Fibroblast of the aortic adventitia (primary cell): ENCODE results near the gene ENPP7. TPM values are rescaled to one million over a fixed set of nuclear protein-coding genes. Genes with fewer than 3 reads are reported as not detected.

Source experiments
- DNase-seq: peaks from one replicate; pipeline ENCODE4 v3.0.0-alpha.2; 2010; ENCODE audit warnings: low read depth
- H3K4me3 ChIP-seq: 2 replicates; pipeline ENCODE4 v1.5.1; 2011; ENCODE audit warnings: low read depth, mild to moderate bottlenecking, control low read depth, low read length, moderate library complexity
- CTCF ChIP-seq: IDR thresholded peaks from 2 replicates; pipeline ENCODE4 v1.5.1; 2011; ENCODE audit warnings: mild to moderate bottlenecking, low read length, control low read depth, inconsistent platforms; ENCODE audit not compliant: insufficient read depth
- total RNA-seq: library from RNA; depleted of rRNA; stranded (reverse); fragments of >200 nt; gene quantifications from 2 replicates; pipeline ENCODE4 v1.2.3, GENCODE V29; 2012; ENCODE audit warnings: low replicate concordance

Gene ENPP7
- total RNA-seq, 1 donor = not detected

DNA sequence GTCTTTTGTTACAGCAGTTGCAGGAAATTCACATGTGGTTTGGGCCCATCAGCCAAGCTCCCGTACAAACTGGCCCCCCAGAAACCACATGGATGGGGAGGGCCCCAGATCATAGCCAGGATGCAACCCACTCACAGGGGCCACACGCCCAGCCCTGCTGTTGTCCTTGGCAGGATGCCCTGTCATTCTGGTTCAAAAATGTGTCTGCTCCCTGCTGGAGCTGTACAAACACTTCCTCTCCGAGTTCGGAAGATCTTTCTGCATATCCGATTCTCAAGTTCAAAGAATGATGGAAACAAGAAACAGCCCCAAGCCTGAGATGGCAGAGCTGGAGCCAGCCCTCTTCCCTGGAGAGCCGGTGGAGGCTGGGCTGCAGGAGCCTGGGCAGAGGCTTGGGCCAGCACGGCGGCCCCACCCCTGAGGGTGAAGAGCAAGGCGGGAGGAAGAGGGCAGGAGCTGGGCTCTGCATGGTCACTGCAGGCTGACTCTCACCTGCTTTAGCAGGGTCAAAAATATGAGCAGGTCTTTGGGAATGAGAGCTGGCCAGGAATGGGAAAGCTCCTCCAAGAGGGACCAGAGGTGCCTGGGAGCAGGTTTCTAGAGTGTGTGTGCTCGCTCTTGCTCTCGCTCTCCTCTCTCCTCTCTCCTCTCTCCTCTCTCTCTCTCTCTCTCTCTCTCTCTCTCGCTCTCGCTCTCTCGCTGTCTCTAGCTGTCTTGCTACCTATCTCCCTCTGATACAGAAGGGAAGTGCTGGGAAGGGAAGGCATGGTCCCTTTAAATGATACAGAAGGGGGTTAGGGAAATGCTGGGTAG is 34.7 kb upstream of the ENPP7 start:
- DNase-seq = peak; percentile 77
- TF ChIP-seq CTCF = no peak
- no peak overlapping the region for H3K4me3 ChIP-seq

DNA sequence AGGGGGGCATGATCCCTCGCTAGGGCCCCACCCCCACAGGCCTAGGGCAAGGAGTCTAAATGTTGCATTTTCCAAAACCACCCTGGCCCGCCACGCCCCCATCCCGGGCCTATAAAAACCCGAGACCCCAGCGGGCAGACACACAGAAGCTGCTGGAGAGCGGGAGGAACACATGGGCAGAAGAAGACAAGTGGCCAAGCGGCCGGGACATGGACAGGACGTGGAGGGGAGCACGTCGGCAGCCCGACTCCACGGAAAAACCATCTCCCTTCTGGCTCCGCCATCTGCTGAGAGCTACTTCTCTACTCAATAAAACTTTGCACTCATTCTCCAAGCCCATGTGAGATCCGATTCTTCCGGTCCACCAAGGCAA is 34.1 kb upstream of the ENPP7 start:
- H3K4me3 ChIP-seq = no peak overlapping the region
- DNase-seq = no peak
- TF ChIP-seq CTCF = no peak

DNA sequence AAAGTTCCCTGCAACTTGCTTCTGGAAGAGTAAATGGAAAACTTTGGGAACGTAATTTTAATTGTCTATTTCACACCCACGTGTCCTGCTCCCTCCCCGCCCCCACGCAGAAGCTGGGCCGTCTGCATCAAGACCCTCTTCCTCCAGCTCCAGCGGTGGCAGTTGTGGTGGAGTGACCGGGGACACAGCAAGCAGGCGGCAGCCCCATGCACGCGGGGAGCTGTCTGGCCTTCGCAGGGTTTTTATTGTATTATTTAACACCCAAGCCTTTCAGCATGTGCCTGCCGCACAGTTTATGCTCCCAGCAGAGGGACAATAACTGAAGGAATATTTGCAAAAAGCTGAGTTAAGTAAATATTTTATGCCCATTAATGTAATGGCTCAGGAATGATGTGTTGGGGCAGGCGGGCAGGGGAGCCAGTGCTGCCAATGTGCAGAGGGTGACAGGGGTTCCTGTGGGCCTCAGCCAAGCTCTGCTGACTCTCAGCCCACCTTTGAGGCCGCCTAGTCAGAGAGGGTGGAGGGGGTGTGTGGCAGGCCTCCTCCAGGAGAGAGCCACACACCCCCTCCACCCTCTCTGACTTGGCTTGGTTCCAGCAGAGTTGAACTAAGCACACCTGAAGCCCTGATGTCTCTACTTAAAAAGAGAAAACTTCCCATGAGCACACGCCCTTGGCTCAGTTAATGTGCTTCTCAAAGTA is 32.4 kb upstream of the ENPP7 start:
- H3K4me3 ChIP-seq = no peak overlapping the region
- no peak for DNase-seq
- TF ChIP-seq CTCF = no peak

DNA sequence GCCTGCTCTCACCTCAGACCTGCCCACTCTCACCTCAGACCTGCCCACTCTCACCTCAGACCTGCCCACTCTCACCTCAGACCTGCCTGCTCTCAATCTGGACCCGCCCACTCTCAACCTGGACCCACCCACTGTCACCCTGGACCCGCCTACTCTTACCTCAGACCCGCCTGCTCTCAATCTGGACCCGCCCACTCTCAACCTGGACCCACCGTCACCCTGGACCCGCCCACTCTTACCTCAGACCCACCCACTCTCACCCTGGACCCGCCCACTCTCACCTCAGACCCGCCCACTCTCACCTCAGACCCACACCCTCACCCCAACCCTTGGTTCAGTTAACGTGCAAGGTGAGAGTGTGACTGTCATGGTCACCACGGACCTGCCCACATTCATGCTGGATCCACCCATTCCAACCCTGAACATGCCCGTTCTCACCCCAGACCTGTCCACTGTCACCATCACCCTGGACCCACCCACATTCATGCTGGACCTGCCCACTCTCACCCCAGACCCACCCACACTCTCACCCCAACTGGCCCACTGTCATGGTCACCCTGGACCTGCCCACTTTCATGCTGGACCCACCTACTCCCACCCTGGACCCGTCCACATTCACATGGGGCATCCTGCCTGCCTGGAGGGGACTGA is 31.2 kb upstream of the ENPP7 start:
- no peak for DNase-seq
- TF ChIP-seq CTCF = no peak
- H3K4me3 ChIP-seq = no peak overlapping the region

- DNase-seq = no peak
- H3K4me3 ChIP-seq = no peak overlapping the region
- TF ChIP-seq CTCF = no peak
These were observed 30.2 kb upstream of the ENPP7 start for GRCh38 chr17:79700592-79700991.

DNA sequence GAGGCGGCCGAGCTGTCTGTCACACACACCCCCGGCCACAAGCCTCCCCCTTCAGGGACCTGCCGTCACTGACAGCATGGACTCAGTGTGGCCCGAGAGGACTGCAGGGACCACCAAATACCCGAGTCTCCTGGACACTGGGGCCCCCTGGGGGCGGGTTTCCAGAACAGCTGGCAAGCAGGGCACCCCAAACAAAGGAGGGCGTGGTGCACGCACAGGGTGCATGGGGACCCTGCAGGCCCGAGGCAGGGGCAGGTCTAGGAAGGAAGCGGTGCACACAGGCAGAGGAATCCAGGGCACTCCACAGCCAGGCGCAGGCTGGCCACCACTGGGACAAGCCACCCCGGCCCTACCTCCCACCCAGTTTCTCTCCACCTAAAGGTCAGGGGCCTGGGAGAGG is 28.7 kb upstream of the ENPP7 start:
- DNase-seq = no peak
- H3K4me3 ChIP-seq = no peak overlapping the region
- no peak for TF ChIP-seq CTCF
